HepG2 (cell line): ENCODE measurements around the gene ZNF618.

ENCODE experiments used
- CTCF ChIP-seq: sonication (generic); formaldehyde crosslinking; IDR thresholded peaks from 2 replicates; pipeline ENCODE4 v1.5.0; 2020; ENCODE audit warnings: mild to moderate bottlenecking, missing genetic modification reagents, moderate library complexity
- HMGA1 ChIP-seq: sonication (generic); formaldehyde crosslinking; conservative IDR thresholded peaks from 2 replicates; pipeline ENCODE4 v1.4.0; 2020; ENCODE audit warnings: missing genetic modification reagents
- POLR2G ChIP-seq: fragments of 200-400 bp; formaldehyde crosslinking; IDR thresholded peaks from 2 replicates; pipeline ENCODE4 v1.6.1; 2018; ENCODE audit warnings: mild to moderate bottlenecking, low read depth, low read length, moderate library complexity
- RNF2 ChIP-seq: fragments of 450-650 bp; conservative IDR thresholded peaks from 2 replicates; pipeline ENCODE4 v1.6.1; 2016; ENCODE audit warnings: low read depth
- SP2 ChIP-seq: sonication (generic); formaldehyde crosslinking; IDR thresholded peaks from 2 replicates; pipeline ENCODE4 v1.5.1; 2020; ENCODE audit warnings: mild to moderate bottlenecking, missing genetic modification reagents
- THAP11 ChIP-seq: IDR thresholded peaks from 2 replicates; pipeline ENCODE4 v1.6.1; 2016; ENCODE audit warnings: missing biosample characterization, missing genetic modification reagents
- ZNF7 ChIP-seq: IDR thresholded peaks from 2 replicates; pipeline ENCODE4 v1.6.1; 2016; ENCODE audit warnings: missing biosample characterization, missing genetic modification reagents
- ZSCAN31 ChIP-seq: sonication (generic); formaldehyde crosslinking; IDR thresholded peaks from 2 replicates; pipeline ENCODE4 v1.5.0; 2020; ENCODE audit warnings: low read depth, mild to moderate bottlenecking, missing genetic modification reagents
- TF ChIP-seq, protein P1 (sequence below): sonication (generic); formaldehyde crosslinking; IDR thresholded peaks from 2 replicates; pipeline ENCODE4 v1.4.0; 2020; ENCODE audit warnings: missing genetic modification reagents

DNA sequence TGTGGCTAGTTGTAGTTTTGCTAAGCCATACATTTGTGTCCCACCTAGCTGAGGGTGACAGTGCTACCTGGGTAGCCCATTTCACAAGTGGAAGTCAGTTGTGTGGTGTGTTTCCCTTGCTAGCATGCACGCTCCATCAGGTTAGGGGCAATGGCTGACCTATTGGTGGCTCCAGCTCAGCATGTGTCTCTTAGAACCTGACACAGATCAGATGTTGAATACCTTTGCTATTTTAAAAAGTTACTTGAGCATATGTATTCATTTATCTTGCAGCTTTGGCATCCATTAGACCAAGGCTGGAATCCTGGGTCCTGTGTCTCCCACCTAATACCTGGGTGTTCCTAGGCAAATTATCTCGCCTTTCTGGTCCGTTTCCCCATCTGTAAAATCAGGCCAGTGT, 44.8 kb downstream of the ZNF618 start:
- no peak for TF ChIP-seq CTCF (CRISPR knock-in tag)
- TF ChIP-seq RNF2 = no peak
- no peak for TF ChIP-seq ZSCAN31 (CRISPR knock-in tag)
- no peak for TF ChIP-seq ZNF7
- TF ChIP-seq, protein P1, sequence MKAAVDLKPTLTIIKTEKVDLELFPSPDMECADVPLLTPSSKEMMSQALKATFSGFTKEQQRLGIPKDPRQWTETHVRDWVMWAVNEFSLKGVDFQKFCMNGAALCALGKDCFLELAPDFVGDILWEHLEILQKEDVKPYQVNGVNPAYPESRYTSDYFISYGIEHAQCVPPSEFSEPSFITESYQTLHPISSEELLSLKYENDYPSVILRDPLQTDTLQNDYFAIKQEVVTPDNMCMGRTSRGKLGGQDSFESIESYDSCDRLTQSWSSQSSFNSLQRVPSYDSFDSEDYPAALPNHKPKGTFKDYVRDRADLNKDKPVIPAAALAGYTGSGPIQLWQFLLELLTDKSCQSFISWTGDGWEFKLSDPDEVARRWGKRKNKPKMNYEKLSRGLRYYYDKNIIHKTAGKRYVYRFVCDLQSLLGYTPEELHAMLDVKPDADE (CRISPR knock-in tag) = no peak
- TF ChIP-seq THAP11 (CRISPR knock-in tag) = no peak
- no peak for TF ChIP-seq HMGA1 (CRISPR knock-in tag)
- TF ChIP-seq SP2 (CRISPR knock-in tag) = no peak
- no peak for TF ChIP-seq POLR2G
